GM20000 (cell line): ENCODE results near the gene DNLZ.

ENCODE experiments used
- DNase-seq: peaks from one replicate; pipeline ENCODE4 v3.0.0; 2012; ENCODE audit warnings: low spot score
- TF ChIP-seq, protein P1 (sequence below): IDR thresholded peaks from 2 replicates; pipeline ENCODE4 v1.5.1; 2012; ENCODE audit warnings: mild to moderate bottlenecking, control low read depth; ENCODE audit errors: extremely low read depth, missing control alignments

The DNLZ gene

DNA sequence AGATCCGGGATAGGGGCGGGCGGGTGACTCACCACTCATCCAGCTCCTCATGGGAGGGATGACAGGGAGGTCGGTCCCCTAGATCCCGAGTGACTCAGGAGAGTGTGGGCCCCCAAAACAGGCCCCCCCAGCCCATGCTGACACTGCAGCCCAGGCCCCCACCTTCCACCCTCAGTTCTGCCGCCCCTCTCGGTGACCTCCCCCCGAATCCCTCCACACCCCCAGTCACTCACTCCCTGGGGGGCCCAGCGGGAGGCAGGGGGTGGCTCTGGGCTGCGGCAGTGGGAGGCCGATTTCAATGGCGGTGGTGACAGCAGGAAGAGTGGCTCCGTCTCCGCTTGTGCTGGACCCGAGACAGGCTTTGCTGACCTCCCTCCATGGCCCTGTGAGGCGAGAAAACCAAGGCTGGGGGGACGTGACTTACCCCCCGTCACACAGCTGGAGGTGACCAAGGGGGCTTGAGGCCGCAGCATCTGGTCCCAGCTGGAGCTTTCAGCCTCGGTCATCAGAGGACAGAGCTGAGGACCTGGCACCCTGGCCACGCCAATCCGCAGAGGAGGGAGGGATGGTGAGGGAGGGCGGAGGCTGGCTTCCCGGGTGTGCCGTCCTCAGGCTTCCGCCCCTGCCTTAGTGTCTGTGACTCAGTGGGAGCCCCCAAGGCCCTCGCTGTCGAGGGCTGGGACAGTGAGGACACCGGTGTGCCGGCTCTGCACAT is 27.2 kb downstream of the DNLZ start:
- TF ChIP-seq, protein P1, sequence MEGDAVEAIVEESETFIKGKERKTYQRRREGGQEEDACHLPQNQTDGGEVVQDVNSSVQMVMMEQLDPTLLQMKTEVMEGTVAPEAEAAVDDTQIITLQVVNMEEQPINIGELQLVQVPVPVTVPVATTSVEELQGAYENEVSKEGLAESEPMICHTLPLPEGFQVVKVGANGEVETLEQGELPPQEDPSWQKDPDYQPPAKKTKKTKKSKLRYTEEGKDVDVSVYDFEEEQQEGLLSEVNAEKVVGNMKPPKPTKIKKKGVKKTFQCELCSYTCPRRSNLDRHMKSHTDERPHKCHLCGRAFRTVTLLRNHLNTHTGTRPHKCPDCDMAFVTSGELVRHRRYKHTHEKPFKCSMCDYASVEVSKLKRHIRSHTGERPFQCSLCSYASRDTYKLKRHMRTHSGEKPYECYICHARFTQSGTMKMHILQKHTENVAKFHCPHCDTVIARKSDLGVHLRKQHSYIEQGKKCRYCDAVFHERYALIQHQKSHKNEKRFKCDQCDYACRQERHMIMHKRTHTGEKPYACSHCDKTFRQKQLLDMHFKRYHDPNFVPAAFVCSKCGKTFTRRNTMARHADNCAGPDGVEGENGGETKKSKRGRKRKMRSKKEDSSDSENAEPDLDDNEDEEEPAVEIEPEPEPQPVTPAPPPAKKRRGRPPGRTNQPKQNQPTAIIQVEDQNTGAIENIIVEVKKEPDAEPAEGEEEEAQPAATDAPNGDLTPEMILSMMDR = no peak
- DNase-seq = no peak

DNA sequence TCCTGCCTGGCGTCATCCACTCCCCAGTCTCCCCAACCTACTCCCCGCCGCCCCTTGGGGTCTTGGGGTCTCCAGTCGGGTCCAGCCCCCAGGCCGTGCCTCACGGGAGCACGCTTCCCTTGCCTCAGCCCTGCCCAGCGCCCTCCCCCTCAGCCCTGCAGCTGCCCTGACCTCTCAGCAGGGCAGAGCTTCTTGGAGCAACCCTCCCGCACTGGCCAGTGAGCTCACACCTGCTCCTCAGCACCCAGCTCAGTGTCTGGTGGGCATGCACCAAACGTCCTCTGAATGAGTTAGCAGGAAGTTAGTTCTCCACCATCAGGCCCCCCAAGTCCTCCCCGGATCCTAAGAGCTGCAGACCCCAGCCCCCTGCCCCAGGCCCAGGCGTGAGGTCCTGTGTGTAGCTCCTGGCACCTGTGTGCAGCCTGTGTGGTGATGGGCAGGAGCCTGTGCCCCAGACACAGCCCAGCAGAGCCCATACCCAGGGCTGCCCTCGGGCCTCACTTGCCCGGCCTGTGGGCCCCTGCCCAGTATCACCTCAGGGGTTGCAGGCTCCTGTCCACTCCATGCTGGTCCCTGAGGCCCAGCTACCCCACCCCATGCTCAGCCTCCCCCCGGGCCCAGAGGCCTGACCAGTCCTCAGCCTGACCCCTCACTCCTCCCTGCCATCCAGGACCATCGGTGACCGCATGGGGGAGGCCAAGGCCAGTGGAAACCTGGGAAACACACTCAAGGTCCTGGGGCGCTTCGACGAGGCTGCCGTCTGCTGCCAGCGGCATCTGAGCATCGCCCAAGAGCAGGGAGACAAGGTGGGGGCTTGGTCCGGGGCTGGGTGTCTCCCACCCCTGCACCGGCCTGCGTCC is 28.0 kb downstream of the DNLZ start:
- no peak for DNase-seq
- TF ChIP-seq, protein P1 = no peak

DNA sequence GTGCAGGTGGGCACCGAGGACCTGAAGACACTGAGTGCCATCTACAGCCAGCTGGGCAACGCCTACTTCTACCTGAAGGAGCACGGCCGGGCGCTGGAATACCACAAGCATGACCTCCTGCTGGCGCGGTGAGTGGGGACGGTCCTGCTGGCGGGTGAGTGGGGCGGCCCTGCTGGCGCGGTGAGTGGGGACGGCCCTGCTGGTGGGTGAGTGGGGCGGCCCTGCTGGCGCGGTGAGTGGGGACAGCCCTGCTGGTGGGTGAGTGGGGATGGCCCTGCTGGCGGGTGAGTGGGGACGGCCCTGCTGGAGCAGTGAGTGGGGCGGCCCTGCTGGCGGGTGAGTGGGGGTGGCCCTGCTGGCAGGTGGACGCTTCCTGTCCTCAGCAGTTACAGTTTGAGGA is 29.0 kb downstream of the DNLZ start:
- TF ChIP-seq, protein P1 = no peak
- DNase-seq = no peak

DNA sequence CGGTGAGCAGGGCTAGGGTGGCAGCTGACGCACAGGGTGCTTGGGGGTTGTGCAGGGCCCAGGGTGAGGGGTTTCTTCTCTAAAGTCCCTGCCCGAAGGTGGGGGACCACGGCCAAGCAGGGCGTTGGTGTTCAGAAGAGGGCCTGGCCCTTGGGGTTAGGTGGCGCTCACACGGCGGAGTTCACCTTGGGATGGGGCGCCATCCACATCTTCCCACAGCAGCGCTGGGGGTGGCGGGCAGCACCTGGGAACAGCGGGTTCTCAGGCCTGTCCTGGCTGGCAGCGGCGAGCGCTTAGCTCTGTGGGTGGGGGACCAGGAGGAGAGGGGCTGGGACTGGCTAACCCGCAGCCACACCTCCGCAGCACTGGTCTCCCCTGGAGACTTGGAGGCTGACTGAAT is 30.1 kb downstream of the DNLZ start:
- TF ChIP-seq, protein P1 = no peak
- DNase-seq = no peak

DNA sequence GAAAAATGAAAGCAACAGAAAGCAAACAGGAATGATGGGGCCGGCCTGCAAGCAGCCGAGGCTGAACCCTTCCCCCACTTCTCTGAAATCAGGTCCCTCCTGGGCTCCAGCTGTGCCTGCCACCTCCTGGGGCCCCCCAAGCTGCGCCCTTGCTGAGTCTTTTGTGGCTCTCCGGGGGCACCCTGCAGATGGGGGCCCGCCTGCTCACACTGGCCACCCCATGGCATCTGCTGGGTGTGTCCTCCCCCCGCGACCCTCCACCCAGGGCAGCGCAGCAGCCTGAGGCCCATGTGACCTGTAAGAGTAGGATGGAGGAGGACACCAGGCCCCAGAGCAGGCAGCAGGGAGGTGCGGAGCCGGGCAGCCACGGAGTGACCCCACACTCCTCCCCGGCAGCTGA is 30.5 kb downstream of the DNLZ start:
- DNase-seq = no peak
- TF ChIP-seq, protein P1 = no peak

DNA sequence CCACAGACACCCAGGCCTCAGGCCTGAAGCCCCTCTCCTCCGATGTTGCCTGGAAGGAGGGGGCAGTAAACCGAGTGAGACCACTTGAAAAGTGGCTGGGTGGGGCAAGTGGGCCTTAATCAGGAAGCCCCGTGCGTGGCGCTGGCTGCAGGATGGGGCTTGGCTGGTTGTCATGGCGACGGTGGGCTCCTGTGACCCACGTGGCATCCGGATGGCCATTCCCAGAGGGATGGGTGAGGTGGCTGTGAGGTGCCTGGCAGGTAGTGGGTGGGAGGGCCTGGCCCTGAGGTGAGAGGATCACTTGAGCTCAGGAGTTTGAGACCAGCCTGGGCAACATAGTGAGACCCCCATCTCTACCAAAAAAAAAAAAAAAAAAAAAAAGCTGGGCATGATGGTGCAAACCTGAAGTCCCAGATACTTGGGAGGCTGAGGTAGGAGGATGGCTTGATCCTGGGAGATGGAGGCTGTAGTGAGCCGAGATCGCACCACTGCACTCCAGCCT is 31.0 kb downstream of the DNLZ start:
- TF ChIP-seq, protein P1 = no peak
- no peak for DNase-seq

DNA sequence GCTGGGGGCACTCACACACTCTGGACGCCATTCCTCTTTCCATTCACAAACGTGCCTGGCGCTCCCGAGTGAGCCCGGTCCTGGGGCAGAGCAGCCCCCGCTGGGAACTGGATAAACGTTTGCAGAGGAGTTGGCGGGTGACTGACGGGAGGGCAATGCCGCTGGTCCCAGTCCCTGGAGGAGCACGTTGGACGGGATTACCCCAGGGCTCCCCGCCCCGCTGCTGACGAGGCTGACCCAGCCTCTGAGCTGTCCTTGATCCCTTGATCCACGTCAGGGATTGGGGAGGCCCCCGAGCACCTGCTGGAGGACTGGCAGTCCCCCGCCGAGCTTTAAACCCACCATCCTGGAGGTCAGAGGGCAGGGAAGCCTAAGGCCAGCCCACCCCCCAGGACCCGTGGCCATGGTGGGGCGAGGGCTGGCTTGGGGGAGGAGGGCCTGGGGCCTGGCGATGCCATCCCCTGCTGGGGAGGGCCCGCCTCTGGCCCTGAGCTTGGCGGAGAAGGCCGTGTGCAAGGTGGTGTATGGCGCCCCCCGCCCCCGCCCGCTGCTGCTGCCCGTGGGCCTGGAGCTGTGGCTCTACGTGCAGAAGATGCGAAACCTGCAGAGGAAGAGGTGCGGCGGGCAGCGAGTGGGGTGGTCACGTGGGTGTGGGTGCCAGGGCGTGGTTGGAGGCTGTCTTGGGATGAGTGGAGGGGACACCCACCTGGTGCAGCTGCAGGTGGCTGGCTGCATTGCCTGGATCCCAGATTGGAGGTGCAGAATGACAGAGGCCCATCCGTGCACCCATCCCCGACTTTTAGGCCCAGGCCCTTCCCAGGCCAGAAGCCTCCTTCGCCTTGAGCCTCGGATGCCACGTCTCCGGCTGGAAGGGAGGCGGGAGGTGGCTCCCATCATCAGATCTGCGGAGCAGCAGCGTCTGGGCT is 31.7 kb downstream of the DNLZ start:
- TF ChIP-seq, protein P1 = no peak
- DNase-seq = no peak
